GM19025 (cell line): ENCODE data around the gene RILPL1.
"Not testable (repeated sequence)": the region's sequence is repeated elsewhere in the genome, so short reads cannot be mapped to it uniquely, and the experiment has no call there.

Source experiments
- ATAC-seq: cut with Tn5 transposase; IDR thresholded peaks from one replicate; pipeline ENCODE4 v1.9.1; 2021; ENCODE audit warnings: mild to moderate bottlenecking, low read depth, moderate library complexity; ENCODE audit not compliant: unreplicated experiment

The RILPL1 gene

GRCh38 chr12:123531091-123531490, 2.4 kb downstream of the RILPL1 start:
- no peak for ATAC-seq

- no peak for ATAC-seq
Observed at GRCh38 chr12:123530668-123531067, 2.9 kb downstream of the RILPL1 start.

GRCh38 chr12:123529686-123530085, 3.8 kb downstream of the RILPL1 start:
- ATAC-seq, result no peak

GRCh38 chr12:123528858-123529257, 4.7 kb downstream of the RILPL1 start:
- ATAC-seq, result no peak

GRCh38 chr12:123526542-123527080, 6.9 kb downstream of the RILPL1 start:
- no peak for ATAC-seq

- no peak for ATAC-seq
Observed at GRCh38 chr12:123524378-123524777, 9.1 kb downstream of the RILPL1 start.

- ATAC-seq, result no peak
Observed at GRCh38 chr12:123523518-123523917, 10.0 kb downstream of the RILPL1 start.

GRCh38 chr12:123522164-123522563, 11.4 kb downstream of the RILPL1 start:
- ATAC-seq, result no peak

- no peak for ATAC-seq
Observed at GRCh38 chr12:123520567-123521474, 12.7 kb downstream of the RILPL1 start.

- ATAC-seq, result no peak
Observed at GRCh38 chr12:123519141-123520001, 14.1 kb downstream of the RILPL1 start.

GRCh38 chr12:123516216-123516780, 17.2 kb downstream of the RILPL1 start:
- ATAC-seq, result no peak

GRCh38 chr12:123514582-123515221, 18.8 kb downstream of the RILPL1 start:
- not testable (repeated sequence) for ATAC-seq

GRCh38 chr12:123513805-123514204, 19.7 kb downstream of the RILPL1 start:
- no peak for ATAC-seq

GRCh38 chr12:123512838-123513665, 20.5 kb downstream of the RILPL1 start:
- no peak for ATAC-seq

- no peak for ATAC-seq
Observed at GRCh38 chr12:123506843-123507236, 26.7 kb downstream of the RILPL1 start.

- no peak for ATAC-seq
Observed at GRCh38 chr12:123506059-123506842, 27.3 kb downstream of the RILPL1 start.

- ATAC-seq, result no peak
Observed at GRCh38 chr12:123502163-123502704, 31.3 kb downstream of the RILPL1 start.

- ATAC-seq, result no peak
Observed at GRCh38 chr12:123499332-123499731, 34.2 kb downstream of the RILPL1 start.
